Measurements from ENCODE around the gene NLRC3.

GRCh38 chr16:3538222-3538621 is 39.0 kb downstream of the NLRC3 start:
- TF ChIP-seq, protein P1, sequence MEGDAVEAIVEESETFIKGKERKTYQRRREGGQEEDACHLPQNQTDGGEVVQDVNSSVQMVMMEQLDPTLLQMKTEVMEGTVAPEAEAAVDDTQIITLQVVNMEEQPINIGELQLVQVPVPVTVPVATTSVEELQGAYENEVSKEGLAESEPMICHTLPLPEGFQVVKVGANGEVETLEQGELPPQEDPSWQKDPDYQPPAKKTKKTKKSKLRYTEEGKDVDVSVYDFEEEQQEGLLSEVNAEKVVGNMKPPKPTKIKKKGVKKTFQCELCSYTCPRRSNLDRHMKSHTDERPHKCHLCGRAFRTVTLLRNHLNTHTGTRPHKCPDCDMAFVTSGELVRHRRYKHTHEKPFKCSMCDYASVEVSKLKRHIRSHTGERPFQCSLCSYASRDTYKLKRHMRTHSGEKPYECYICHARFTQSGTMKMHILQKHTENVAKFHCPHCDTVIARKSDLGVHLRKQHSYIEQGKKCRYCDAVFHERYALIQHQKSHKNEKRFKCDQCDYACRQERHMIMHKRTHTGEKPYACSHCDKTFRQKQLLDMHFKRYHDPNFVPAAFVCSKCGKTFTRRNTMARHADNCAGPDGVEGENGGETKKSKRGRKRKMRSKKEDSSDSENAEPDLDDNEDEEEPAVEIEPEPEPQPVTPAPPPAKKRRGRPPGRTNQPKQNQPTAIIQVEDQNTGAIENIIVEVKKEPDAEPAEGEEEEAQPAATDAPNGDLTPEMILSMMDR (conservative IDR thresholded peaks at IDR 0.05 in 1 of 2, IDR thresholded peaks at IDR 0.05 in 1 of 2; ENCODE audit: extremely low read depth in 1 of 2, insufficient read depth in 1 of 2, low read depth in 1 of 2, low read length in 2 of 2) = no peak
- no peak for TF ChIP-seq EZH2 (IDR thresholded peaks at IDR 0.05; ENCODE audit: borderline replicate concordance, low read length)
